ENCODE results near the gene PARK7.

PARK7 gene

DNA sequence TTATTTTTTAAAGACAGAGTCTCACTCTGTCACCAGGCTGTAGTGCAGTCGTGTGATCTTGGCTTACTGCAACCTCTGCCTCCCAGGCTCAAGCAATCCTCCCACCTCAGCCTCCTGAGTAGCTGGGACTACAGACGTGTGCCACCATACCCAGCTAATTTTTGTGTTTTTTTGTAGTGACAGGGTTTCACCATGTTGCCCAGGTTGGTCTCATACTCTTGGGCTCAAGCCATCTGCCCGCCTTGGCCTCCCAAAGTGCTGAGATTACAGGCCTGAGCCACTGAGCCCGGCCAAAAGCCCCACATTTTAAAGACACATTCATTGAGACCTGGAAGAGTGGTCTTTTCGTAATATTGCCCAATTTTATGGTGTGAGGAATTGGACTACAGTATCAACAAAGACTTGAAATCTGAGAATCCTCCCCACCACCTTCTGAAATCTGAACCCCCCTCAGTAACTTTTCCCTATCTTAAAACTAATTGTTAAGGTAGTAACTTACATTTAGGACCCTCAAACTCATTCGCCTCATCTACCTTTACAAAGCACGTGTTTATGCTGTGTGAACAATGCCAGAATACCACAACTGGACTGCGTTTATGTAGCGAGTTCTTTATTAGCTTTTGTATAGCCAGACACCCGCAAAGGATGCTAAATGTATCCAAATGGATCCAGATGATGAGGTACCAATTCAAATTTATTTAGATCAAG lies 61.9 kb downstream of the PARK7 start:
- TF ChIP-seq CTCF (IDR thresholded peaks at IDR 0.05; ENCODE audit: insufficient read depth, low read depth, low read length, missing control alignments), result no peak
- no peak for DNase-seq (ENCODE audit: low read depth)
- H3K4me3 ChIP-seq (ENCODE audit: low read depth, low read length), result no peak overlapping the region

DNA sequence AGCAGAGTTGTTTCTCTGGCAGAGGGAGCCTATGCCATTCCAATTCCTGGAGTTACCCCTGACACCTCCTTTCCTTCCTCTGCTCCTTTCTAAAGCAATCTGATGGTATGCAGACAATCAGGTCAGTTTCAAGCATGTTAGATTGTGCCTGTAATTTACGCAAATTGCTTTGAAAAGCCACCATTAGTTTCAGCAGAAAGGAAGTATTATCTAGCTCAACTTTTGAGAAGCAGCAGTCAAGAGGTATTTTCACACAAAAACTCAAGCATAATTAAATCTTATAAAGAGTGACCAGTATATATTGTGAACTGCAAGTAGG lies 62.4 kb downstream of the PARK7 start:
- no peak for DNase-seq (ENCODE audit: low read depth)
- TF ChIP-seq CTCF (IDR thresholded peaks at IDR 0.05; ENCODE audit: insufficient read depth, low read depth, low read length, missing control alignments), result no peak
- H3K4me3 ChIP-seq (ENCODE audit: low read depth, low read length), result no peak overlapping the region

DNA sequence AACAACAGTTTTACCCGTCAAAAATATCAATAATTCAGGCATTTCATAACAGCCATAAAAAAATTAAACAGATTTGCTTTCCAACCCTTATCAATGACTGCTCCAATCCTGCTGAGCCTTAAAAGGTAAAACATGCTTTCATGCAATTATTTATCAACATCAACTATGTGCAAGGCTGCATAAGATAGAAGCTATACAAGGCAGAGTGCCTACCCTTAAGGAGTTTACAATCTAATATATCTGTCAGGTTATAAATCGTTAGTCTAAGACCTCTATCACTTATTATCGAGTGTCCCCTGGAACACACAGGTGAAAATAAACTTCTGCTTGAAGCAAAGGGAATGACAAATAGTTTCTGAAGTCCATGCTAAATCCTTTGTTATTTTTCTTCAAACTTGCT lies 62.8 kb downstream of the PARK7 start:
- no peak overlapping the region for H3K4me3 ChIP-seq (ENCODE audit: low read depth, low read length)
- no peak for DNase-seq (ENCODE audit: low read depth)
- TF ChIP-seq CTCF (IDR thresholded peaks at IDR 0.05; ENCODE audit: insufficient read depth, low read depth, low read length, missing control alignments), result no peak

GRCh38 chr1:8025061-8025670 lies 63.7 kb downstream of the PARK7 start:
- DNase-seq (ENCODE audit: low read depth), result no peak

DNA sequence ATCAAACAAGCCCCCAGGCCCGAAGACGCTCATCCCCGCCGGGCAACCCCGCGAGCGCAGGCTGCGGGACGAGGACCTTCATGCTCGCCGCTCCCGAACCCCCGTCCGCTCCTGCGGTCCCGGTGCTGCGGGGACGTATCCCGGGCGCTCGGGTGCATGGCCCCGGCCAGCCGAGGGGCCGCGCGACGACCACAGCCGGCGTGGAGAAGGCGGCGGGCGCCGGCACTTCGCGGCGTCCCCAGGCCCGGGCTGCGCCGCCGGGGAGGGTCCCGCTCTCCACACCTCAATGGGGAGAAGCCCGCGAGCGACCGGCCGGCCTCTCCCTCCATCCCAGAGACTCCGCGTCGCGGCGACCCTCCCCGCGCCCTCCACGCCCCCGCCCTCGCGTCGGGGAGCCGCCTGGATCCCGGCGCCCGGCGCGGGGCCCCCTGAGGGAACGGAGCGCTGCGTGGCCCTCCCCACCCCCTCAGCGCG lies 64.2 kb downstream of the PARK7 start:
- peak overlapping the region; percentile 52 for H3K4me3 ChIP-seq (ENCODE audit: low read depth, low read length)
- TF ChIP-seq CTCF (IDR thresholded peaks at IDR 0.05; ENCODE audit: insufficient read depth, low read depth, low read length, missing control alignments), result no peak
- DNase-seq (ENCODE audit: low read depth), result peak; percentile 2

More at GRCh38 chr1:8025061-8025670, 63.7 kb downstream of the PARK7 start:
- TF ChIP-seq CTCF (IDR thresholded peaks at IDR 0.05; ENCODE audit: insufficient read depth, low read depth, low read length, missing control alignments), result no peak
- H3K4me3 ChIP-seq (ENCODE audit: low read depth, low read length), result peak overlapping the region; percentile 52

GRCh38 chr1:8026153-8026975 lies 64.9 kb downstream of the PARK7 start, which contains the start of gene ERRFI1:
Gene ERRFI1 (minus strand): TSS chr1:8026309. CDS start chr1:8015619, 10,690 bp downstream.
- peak within 1 kb of the TSS; percentile 52 for H3K4me3 ChIP-seq (ENCODE audit: low read depth, low read length)
- TF ChIP-seq CTCF (IDR thresholded peaks at IDR 0.05; ENCODE audit: insufficient read depth, low read depth, low read length, missing control alignments), result no peak
- peak; percentile 94 for DNase-seq (ENCODE audit: low read depth)
